Heart right ventricle (tissue), 16 donors: ENCODE data around the gene GIMD1. TPM values are rescaled to one million over a fixed set of nuclear protein-coding genes. Genes with fewer than 3 reads are reported as not detected.

ENCODE experiments used
- ATAC-seq, 8 donors: fragments of 200-7000 bp; cut with Tn5 transposase; one replicate each; pipeline ENCODE4 v1.9.1; 2020; ENCODE audit warnings: mild to moderate bottlenecking in 8 of 8, moderate library complexity in 8 of 8, moderate number of reproducible peaks in 1 of 8
- DNase-seq, 2 donors: peaks; one replicate each; pipeline ENCODE4 v3.0.0-alpha.2; 2020
- H3K27ac ChIP-seq, 10 donors: fragments of 200-600 bp; sonication (generic) in 2 of 10; one replicate each; pipeline versions ENCODE4 v1.5.0 to v1.8.0; 2020 to 2022; ENCODE audit warnings: mild to moderate bottlenecking in 3 of 10
- H3K27me3 ChIP-seq, 7 donors: fragments of 200-600 bp; one replicate each; pipeline ENCODE4 v1.8.0; 2021 to 2022; ENCODE audit warnings: mild to moderate bottlenecking in 2 of 7
- H3K36me3 ChIP-seq, 9 donors: fragments of 200-600 bp; sonication (generic) in 1 of 9; one replicate each; pipeline versions ENCODE4 v1.5.0 to v1.8.0; 2020 to 2022; ENCODE audit warnings: mild to moderate bottlenecking in 2 of 9
- H3K4me1 ChIP-seq, 9 donors: fragments of 200-600 bp; sonication (generic) in 1 of 9; one replicate each; pipeline versions ENCODE4 v1.5.0 to v1.8.0; 2020 to 2022; ENCODE audit warnings: mild to moderate bottlenecking in 4 of 9
- H3K4me3 ChIP-seq, 10 donors: fragments of 200-600 bp; sonication (generic) in 2 of 10; one replicate each; pipeline versions ENCODE4 v1.5.0 to v1.8.0; 2020 to 2022; ENCODE audit warnings: mild to moderate bottlenecking in 7 of 10, moderate library complexity in 2 of 10
- H3K9me3 ChIP-seq, 11 donors: fragments of 200-600 bp in 10 of 11; sonication (generic) in 2 of 11; one replicate each; pipeline versions ENCODE4 v1.5.0 to v1.8.0; 2013 to 2022; ENCODE audit warnings: mild to moderate bottlenecking in 2 of 11, control low read depth in 1 of 11, moderate library complexity in 1 of 11
- CTCF ChIP-seq, 9 donors: fragments of 200-600 bp; sonication (generic) in 2 of 9; IDR thresholded peaks; one replicate each; pipeline versions ENCODE4 v1.5.0 to v1.8.0; 2021 to 2022; ENCODE audit warnings: antibody characterized with exemption in 9 of 9, mild to moderate bottlenecking in 5 of 9, moderate library complexity in 1 of 9
- WGBS, 2 donors: extraction: QIAGEN DNeasy Blood & Tissue Kit; methylation state at CpG; one replicate each; pipeline ENCODE4 v1.1.7; 2013; ENCODE audit warnings: inconsistent platforms in 1 of 2; 5-methylcytosine and 5-hydroxymethylcytosine counted together
- intact Hi-C, 10 donors: fragments of 100-400 bp; cut with DNase I; formaldehyde crosslinking; loops; one replicate each; pipeline versions ENCODE4 v1.11.1 to v1.14.2; 2022
- polyA plus RNA-seq, 2 donors: library from polyadenylated mRNA; stranded (reverse); fragments of 200-250 nt; gene quantifications; one replicate each; pipeline ENCODE4 v1.2.3, GENCODE V29; 2013
- total RNA-seq, 10 donors: library from RNA; stranded (reverse); fragmentation: NEBNext Ultra II Directional in 3 of 10; extraction: Animal tissue kit (Norgen Biotek cat#: 25700) in 3 of 10; gene quantifications; one replicate each; pipeline versions ENCODE4 v1.2.1 to v1.2.4, GENCODE V29; 2021 to 2023
- donor health status: Arrhythmogenic right ventricular cardiomyopathy.
- donor health status: ischemic (EF 13 %, LVEDD 7.1; RV severe dilation, severe dysfunction).
- donor health status: healthy with polysubstance abuse.
- donor health status: DM: no; HTN: yes; CAD: no.
- donor health status: DM: no; HTN: no; CAD: no.
- donor health status: ischemic (EF 25% LVEDD 6.9; RV normal size, moderate dysfunction).
- donor health status: ischemic (EF 25% LVEDD 5.7; RV mildly dilated, moderate dysfunction).
- donor health status: healthy.
- donor health status: DM: yes; HTN: yes; CAD: no.
- donor health status: Ischemic cardiomyopathy.
- donor health status: ischemic (EF 35%, LVEDD 5.7; RV mildly dilated, moderate dysfunction).
- donor health status: nonischemic (EF 11% LVEDD 7.7; RV severe dilation, severe dysfunction).
- donor health status: DM: yes; HTN: yes; CAD: no.
- donor health status: PGD.
- donor health status: ischemic (EF 29% LVEDD 5.4; RV normal size, mild dysfunction).
- donor health status: nonischemic (EF 23%, LVEDD 6.1; RV moderate dilation, normal function).

GIMD1 gene
- total and polyA plus RNA-seq, 12 donors, result not detected

GRCh38 chr4:106343865-106344646 is 24.5 kb downstream of the GIMD1 start:
- Histone ChIP-seq H3K9me3 (peaks cover 0 to 18% (median 0%) of the 10 kb centered on the region in 11 donors), H3K4me3 (no peak overlapping the region), H3K36me3 (peaks cover 0 to 63% (median 11%) of the 10 kb centered on the region in 9 donors), H3K4me1 (peaks cover 0 to 22% (median 8%) of the 10 kb centered on the region in 9 donors), H3K27me3 (no peaks in the 10 kb centered on the region), H3K27ac (no peak overlapping the region)
- WGBS, 2 donors, result 98 to 100% methylated on average over 2 of the region's 2 CpGs
- DNase-seq (no peak), ATAC-seq (no peak)
- intact Hi-C loops, result no loop called here
- no peak for TF ChIP-seq CTCF (IDR thresholded peaks at IDR 0.05)

DNA sequence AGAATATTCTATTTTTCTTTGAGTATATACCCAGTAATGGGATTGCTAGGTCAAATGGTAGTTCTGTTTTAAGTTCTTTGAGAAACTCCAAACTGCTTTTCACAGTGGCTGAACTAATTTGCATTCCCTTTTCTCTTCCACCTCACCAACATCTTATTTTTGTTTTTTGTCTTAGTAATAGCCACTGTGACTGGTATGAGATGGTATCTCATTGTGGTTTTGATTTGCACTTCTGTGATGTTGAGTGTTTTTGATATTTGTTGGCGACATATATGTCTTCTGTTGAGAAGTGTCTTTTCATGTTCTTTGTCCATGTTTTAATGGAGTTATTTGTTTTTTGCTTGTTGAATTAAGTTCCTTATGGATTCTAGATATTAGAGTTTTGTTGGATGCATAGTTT is 27.8 kb downstream of the GIMD1 start:
- H3K36me3 ChIP-seq, result peaks cover 0 to 67% (median 33%) of the 10 kb centered on the region in 9 donors
- intact Hi-C loops, result no loop called here
- no peak overlapping the region for H3K27ac ChIP-seq
- WGBS, 2 donors, result 96 to 97% methylated on average over 1 of the region's 1 CpG
- no peak for DNase-seq
- H3K27me3 ChIP-seq, result no peaks in the 10 kb centered on the region
- peaks cover 0 to 22% (median 8%) of the 10 kb centered on the region in 9 donors for H3K4me1 ChIP-seq
- TF ChIP-seq CTCF (IDR thresholded peaks at IDR 0.05), result no peak
- no peak overlapping the region for H3K4me3 ChIP-seq
- ATAC-seq, result no peak
- H3K9me3 ChIP-seq, result peaks cover 0 to 29% (median 4%) of the 10 kb centered on the region in 11 donors

GRCh38 chr4:106339431-106339830 is 29.1 kb downstream of the GIMD1 start:
- Histone ChIP-seq H3K9me3 (peaks cover 0 to 29% (median 4%) of the 10 kb centered on the region in 11 donors), H3K27me3 (no peaks in the 10 kb centered on the region), H3K4me1 (peaks cover 0 to 13% (median 0%) of the 10 kb centered on the region in 9 donors), H3K4me3 (no peak overlapping the region), H3K27ac (no peak overlapping the region), H3K36me3 (peaks cover 0 to 75% (median 35%) of the 10 kb centered on the region in 9 donors)
- DNase-seq (no peak), ATAC-seq (no peak)
- intact Hi-C loops, result no loop called here
- WGBS, 2 donors, result 94 to 97% methylated on average over 4 of the region's 4 CpGs
- no peak for TF ChIP-seq CTCF (IDR thresholded peaks at IDR 0.05)

DNA sequence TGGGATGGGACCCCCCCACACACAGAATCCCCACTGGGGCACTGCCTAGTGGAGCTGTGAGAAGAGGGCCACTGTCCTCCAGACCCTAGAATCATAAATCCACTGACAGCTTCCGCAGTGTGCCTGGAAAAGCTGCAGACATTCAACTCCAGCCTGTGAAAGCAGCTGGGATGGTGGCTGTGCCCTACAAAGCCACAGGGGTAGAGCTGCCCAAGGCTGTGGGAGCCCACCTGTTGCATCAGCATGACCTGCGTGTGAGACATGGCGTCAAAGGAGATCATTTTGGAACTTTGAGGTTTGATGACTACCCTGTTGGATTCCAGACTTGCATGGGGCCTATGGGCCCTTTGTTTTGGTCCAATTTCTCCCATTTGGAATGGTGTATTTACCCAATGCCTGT is 29.9 kb downstream of the GIMD1 start:
- ATAC-seq, result no peak
- DNase-seq, result no peak
- intact Hi-C loops, result no loop called here
- no peak overlapping the region for H3K4me3 ChIP-seq
- peaks cover 0 to 82% (median 42%) of the 10 kb centered on the region in 9 donors for H3K36me3 ChIP-seq
- no peak for TF ChIP-seq CTCF (IDR thresholded peaks at IDR 0.05)
- no peaks in the 10 kb centered on the region for H3K27me3 ChIP-seq
- H3K27ac ChIP-seq, result no peak overlapping the region
- peaks cover 0 to 29% (median 4%) of the 10 kb centered on the region in 11 donors for H3K9me3 ChIP-seq
- whole genome bisulfite sequencing, 2 donors, result 96 to 100% methylated on average over 3 of the region's 3 CpGs
- H3K4me1 ChIP-seq, result peaks cover 0 to 7% (median 0%) of the 10 kb centered on the region in 9 donors
